LNCaP clone FGC (cell line): ENCODE data around the gene LDLRAD3.

Experiments used
- DNase-seq: peaks from one replicate; pipeline ENCODE4 v3.0.0-alpha.2; 2011; ENCODE audit warnings: low read depth
- H3K4me3 ChIP-seq: 2 replicates; pipeline ENCODE4 v1.5.1; 2011; ENCODE audit warnings: mild to moderate bottlenecking, low read depth, low read length, control low read depth
- TF ChIP-seq, protein P1 (sequence below): IDR thresholded peaks from 2 replicates; pipeline ENCODE4 v1.5.1; 2012; ENCODE audit warnings: mild to moderate bottlenecking; ENCODE audit not compliant: control insufficient read depth, insufficient read depth; ENCODE audit errors: extremely low read depth

Gene LDLRAD3

DNA sequence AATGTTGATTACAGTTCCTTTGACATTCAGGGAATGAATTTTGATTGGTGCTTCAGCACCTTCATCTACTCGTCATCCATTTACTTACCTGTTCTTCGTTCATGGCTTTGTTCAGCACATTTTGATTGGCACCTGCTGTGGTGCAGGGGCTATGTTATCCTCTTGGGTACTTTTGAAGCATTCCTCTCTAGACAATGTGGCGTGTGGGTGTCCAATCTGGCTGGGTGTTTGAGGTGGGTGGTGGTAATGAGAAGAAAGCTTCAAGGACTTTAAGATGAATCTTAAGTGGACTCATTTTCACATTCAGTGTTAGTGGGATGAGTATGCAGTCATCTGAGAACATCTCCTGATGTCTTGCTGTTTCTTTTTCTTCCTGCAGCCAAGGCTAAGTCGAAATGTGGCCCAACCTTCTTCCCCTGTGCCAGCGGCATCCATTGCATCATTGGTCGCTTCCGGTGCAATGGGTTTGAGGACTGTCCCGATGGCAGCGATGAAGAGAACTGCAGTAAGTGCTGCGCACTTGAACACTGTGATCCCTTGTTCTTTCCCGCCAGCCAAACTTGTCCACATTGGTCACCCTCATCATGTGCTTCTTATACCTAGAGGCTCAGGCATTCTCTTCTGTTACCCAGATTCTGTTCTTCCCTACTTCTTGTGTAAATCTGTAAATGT, 137.5 kb downstream of the LDLRAD3 start:
- no peak overlapping the region for H3K4me3 ChIP-seq
- no peak for DNase-seq
- TF ChIP-seq, protein P1, sequence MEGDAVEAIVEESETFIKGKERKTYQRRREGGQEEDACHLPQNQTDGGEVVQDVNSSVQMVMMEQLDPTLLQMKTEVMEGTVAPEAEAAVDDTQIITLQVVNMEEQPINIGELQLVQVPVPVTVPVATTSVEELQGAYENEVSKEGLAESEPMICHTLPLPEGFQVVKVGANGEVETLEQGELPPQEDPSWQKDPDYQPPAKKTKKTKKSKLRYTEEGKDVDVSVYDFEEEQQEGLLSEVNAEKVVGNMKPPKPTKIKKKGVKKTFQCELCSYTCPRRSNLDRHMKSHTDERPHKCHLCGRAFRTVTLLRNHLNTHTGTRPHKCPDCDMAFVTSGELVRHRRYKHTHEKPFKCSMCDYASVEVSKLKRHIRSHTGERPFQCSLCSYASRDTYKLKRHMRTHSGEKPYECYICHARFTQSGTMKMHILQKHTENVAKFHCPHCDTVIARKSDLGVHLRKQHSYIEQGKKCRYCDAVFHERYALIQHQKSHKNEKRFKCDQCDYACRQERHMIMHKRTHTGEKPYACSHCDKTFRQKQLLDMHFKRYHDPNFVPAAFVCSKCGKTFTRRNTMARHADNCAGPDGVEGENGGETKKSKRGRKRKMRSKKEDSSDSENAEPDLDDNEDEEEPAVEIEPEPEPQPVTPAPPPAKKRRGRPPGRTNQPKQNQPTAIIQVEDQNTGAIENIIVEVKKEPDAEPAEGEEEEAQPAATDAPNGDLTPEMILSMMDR: no peak

DNA sequence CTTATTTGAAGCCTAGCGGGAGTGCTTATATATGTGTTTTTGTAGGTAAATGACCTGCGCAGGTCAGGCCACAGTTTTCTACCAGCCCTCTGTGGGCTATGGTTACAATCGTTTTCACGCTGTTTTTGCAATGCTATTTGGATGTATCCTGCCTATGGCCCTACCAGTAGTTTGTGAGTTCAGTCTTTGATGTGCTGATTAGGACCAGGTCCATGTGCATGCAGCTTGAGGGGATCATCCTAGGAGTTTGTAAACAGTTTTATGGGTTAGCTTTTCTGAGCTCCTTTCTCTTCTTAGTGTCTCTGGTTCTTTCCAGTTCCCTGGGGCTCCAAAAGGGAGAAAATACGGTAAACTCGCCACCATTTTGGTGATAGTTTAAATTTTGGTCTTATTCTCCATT, 142.5 kb downstream of the LDLRAD3 start:
- DNase-seq: no peak
- TF ChIP-seq, protein P1: no peak
- no peak overlapping the region for H3K4me3 ChIP-seq

- no peak overlapping the region for H3K4me3 ChIP-seq
- no peak for DNase-seq
- TF ChIP-seq, protein P1: no peak
Observed at GRCh38 chr11:36088266-36088972, 144.6 kb downstream of the LDLRAD3 start.

DNA sequence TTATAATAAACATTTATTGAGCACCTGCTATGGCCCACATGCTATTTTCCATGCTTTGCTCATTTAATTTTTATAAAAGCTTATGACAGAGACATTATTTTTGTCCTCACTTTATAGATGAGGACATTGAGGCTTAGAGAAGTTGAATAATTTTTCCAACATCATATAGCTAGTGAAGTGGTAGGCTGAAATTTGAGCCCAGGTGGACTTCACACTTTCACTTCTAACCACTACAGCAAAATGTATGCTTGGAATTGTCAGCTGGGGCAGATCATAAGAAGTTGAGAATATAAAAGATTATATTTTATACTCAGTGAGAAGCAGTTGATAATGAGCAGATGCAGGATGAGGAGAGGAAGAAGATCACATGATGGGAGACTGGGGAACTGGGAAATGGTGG, 146.1 kb downstream of the LDLRAD3 start:
- no peak for DNase-seq
- TF ChIP-seq, protein P1: no peak

DNA sequence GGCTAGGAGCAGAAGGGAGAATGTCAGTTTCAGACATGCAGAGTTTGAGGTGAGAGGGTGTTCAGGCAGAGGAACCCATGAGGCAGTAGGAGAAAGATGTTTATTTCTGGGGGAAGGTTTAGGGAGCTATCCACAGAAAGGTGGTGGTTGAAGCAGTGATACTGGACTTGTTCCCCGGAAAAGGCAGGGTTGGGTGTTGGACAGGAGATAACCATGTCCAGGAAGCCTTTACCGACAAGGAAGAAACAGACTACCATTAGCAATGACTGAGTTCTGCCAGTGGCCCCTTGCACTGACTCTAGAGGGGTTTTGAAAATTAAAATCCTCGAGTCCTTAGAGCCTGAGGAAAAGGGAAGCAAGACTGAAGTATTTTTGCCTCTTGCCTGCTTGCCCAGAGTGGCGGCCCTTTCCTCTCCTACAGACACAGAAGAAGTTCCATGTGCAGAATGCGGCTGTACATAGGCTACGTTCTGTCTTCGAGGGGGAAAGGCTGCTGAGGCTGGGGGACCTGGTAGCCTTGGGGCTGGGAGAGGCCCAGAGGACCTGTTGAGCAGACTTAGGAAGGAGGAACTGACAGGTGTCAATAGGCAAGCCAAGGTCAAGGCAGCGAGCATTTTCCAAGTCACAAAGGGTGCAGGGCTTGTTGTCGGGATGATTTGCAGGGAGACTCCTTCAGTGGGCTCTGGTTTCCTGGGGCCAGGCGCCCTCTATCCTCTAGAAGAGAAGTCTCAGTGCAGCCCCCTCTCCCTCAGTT, 146.7 kb downstream of the LDLRAD3 start:
- TF ChIP-seq, protein P1: no peak
- H3K4me3 ChIP-seq: no peak overlapping the region

More for the DNA sequence above, 146.1 kb downstream of the LDLRAD3 start:
- H3K4me3 ChIP-seq: no peak overlapping the region

DNA sequence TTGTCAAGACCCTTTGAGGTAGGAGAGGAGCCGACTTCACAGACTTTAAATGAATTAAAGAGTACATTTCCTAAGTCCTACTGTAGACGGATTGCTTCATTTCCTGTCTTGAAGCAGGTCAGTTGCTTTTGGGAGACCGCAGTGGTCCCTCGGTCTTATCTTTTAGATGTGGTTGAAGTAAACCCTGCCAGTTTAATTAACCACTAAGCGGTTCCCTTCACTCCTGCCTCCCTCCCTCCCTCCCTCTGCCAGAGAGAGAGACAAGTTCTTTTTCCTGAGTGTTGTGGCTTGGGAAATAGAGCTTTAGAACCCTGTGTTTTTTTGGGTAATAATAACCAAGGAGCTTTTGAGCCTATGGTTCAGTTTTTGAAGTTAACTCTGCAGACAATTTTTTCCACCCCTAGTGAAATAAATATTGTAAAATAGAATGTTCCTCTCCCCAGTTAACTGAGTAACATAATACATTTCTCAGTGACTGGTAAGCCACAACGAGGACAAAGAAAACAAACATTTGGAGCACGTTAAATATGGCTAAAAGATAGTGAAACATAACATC, 147.5 kb downstream of the LDLRAD3 start:
- no peak overlapping the region for H3K4me3 ChIP-seq
- TF ChIP-seq, protein P1: no peak
- DNase-seq: no peak

More for the DNA sequence above, 146.7 kb downstream of the LDLRAD3 start:
- DNase-seq: no peak
